ENCODE results near the gene ANXA6. TPM values are rescaled to one million over a fixed set of nuclear protein-coding genes. Genes with fewer than 3 reads are reported as not detected.

The ANXA6 gene
- total and polyA plus RNA-seq, 9 of the 15 experiments (the other 6 are each of a cell fraction or from before 2014, with no cell fraction given), result 0.70 to 13.2 (median 8.3) TPM

GRCh38 chr5:151077419-151077818, 80.2 kb downstream of the ANXA6 start:
- 82% methylated on average over 9 of the region's 9 CpGs for WGBS (ENCODE audit: insufficient coverage, low coverage, missing lambda C conversion rate)
- Histone ChIP-seq H2AFZ (ENCODE audit: low read depth, low read length) (no peak overlapping the region), H3K36me3 (ENCODE audit: control insufficient read depth, insufficient read depth, low read length) (peaks cover 21% of the 10 kb centered on the region; the same call in 2 of the 3 replicates), H3K79me2 (ENCODE audit: control insufficient read depth, insufficient read depth, low read length) (peaks cover 88% of the 10 kb centered on the region), H4K20me1 (replicated peaks; ENCODE audit: control insufficient read depth, insufficient read depth, low read length) (peaks cover 4% of the 10 kb centered on the region; the same call in 1 of the 2 replicates), H3K9ac (ENCODE audit: insufficient read depth in 1 of 2, low read depth in 2 of 2, low read length in 2 of 2) (no peak overlapping the region; a peak in 1 of 4 replicates), H3K4me3 (no peak overlapping the region), H3K9me1 (ENCODE audit: control insufficient read depth, insufficient read depth, low read length) (no peaks in the 10 kb centered on the region), H3K27me3 (ENCODE audit: control insufficient read depth in 2 of 2, insufficient read depth in 2 of 2, low read length in 2 of 2) (no peaks in the 10 kb centered on the region), H3K4me2 (ENCODE audit: insufficient read depth, low read length) (no peak overlapping the region), H3K4me1 (replicated peaks in 1 of 2; ENCODE audit: control insufficient read depth in 2 of 2, insufficient read depth in 2 of 2, low read length in 2 of 2) (peaks cover 19 to 21% of the 10 kb centered on the region in 2 experiments; a peak in 4 of 5 replicates), H3K27ac (ENCODE audit: extremely low read depth, low read depth, low read length) (no peak overlapping the region), H3K9me3 (replicated peaks; ENCODE audit: control insufficient read depth, insufficient read depth, low read depth, low read length) (no peaks in the 10 kb centered on the region)
- ChIA-PET POLR2A (interaction anchor here (1.2 kb wide), 1 partner anchor 21 kb away, joined by 3 read pairs; no protein-coding TSS in a partner anchor), CTCF (ENCODE audit: low intra/inter-chr PET ratio) (no interaction called here)
- intact Hi-C loops (cut with micrococcal nuclease), result no loop called here
- no peak for FAIRE-seq
- ATAC-seq, result no peak
- BruUV-seq (replicated peaks), result no TSS peak
- TF ChIP-seq NELFE (IDR thresholded peaks at IDR 0.05; ENCODE audit: insufficient read depth, insufficient read length) (no peak), ZBTB12 (CRISPR knock-in tag; IDR thresholded peaks at IDR 0.05) (no peak), FOXK1 (CRISPR knock-in tag; IDR thresholded peaks at IDR 0.05; ENCODE audit: borderline replicate concordance) (no peak), HDAC6 (IDR thresholded peaks at IDR 0.05; ENCODE audit: low read depth, low read length) (no peak), RUNX1 (IDR thresholded peaks at IDR 0.05; ENCODE audit: low read depth) (no peak)
- DNase-seq (ENCODE audit: extremely low read depth in 1 of 4, low spot score in 3 of 4), result no peak
- in situ Hi-C loops (cut with MboI), result no loop called here
